ENCODE measurements around the gene HDDC2.
A peak's percentile ranks its signal among the peaks of the same experiment; 100 is the strongest.

HDDC2 gene, protein sequence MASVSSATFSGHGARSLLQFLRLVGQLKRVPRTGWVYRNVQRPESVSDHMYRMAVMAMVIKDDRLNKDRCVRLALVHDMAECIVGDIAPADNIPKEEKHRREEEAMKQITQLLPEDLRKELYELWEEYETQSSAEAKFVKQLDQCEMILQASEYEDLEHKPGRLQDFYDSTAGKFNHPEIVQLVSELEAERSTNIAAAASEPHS

DNA sequence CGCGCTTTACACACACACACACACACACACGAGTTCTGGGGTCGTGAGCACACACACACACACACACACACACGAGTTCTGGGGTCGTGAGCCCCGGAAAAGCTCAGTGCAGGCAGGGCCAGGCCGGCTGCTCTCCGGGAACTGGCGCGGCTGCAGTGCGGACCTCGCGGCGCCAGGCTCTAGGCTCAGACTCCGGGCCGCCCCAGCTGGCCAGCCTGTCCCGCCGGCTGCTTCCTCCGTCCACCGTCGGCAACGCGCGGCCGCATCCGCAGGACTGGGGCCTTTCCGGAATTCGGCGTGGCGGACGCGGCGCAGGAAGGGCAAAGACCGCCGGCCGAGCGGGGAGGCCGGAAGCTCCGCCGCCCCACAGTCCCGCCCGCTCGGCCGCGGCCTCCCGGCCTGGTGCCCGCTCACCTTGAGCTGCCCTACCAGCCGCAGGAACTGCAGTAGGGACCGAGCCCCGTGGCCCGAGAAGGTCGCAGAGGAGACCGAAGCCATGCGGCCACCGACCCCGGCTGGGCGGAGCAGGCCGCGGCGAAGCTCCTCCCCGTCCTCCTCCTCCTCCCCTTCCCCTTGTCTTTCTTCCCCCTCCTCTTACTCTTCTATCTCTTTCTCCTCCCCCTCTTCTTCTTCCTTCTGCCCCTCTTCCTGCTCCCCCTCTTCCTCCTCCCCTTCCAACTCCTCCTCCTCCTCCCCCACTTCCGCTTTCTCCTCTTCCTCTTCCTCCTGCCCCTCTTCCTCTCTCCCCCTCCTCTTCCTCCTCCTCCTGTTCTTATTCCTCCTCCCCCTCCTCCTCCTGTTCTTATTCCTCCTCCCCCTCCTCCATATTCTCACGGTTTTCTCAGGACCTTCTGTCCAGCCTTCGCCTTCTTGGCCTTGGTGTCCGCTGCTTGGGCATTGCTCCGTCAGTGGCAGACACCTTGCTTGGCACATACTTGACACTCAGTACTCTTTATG lies at the start of gene HDDC2:
Gene HDDC2 (minus strand): TSS at position 533 of the 957 bp plus-strand sequence. CDS start 35 bp downstream, at position 498.
- DNase-seq = no peak

DNA sequence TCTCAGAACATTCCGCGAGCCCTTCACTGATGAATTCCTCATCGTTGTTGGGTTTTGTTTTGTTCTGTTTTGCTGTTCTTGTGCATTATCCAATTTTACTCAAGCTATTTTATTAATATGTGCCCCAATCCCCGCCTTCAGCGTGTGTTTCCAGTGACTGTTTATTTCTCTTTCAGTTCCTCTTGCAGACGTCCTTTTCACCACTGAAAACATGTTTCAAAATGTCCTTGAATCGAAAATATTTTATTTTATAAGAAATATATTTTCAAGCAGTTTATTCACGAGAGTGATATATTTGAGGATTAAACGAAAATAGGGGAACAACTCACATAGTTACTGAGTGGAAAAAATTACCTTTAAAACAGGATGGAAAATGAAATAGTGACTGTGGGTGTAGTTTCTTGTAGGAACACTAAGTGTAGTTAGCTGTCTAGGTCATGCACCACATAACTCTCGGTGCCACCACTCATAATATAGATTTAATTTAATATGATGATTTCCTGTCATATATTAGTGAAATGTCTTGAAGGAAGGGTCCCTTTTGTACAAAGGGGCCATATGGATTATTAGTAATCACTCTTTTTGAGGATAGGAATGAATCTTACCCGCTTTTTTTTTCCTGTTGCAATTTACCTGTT lies 45.3 kb upstream of the HDDC2 start:
- DNase-seq = no peak

DNA sequence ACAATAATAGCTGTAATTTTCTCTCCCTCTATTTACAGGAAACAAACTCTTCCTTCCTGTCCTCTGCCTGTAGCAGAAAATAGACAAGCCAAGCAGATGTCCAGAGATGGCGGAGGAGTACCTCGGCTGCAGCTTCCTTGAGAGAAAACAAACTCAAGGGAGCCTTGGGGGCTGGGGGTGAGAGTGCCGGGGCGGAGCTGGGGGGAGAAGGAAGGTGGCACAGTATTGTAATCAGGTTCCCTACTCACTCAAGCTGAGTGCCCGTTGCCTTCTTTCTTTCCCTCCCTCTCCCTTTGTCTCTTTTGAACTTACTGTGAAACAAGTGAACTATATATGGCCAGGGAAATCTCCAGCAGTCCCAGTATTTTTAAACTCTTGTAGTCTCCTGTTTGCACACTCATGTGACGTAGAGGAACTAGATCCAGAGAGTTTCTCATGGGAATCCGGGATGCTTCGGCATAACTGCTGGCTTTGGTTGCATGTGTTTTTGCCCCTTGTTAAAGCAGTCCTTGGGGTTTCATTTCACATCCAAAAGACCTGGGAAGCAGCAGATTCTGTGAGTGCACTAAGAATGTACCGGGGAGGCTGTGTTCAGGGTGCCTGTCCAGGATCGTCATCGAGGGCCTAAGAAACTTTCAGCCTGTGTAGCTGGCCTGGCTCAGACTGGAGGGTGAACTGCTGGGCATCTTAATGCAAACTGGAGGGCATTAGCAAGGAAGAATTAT lies 44.6 kb upstream of the HDDC2 start:
- DNase-seq = no peak

DNA sequence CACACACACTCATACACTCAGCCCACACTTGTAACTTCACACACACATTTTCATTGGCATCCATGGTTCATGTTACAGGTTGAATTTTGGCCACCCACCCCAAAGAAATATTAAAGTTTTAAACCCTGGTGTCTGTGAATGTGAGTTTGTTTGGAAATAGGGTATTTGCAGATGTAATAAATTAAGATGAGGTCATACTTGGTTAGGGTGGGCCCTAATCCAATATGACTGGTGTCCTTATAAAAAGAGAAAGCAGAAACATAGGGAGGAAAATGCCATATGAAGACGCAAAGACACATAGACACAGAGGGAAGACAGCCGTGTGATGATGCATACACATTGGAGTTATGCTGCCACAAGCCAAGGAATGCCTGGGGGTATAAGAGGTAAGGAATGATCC lies 39.7 kb upstream of the HDDC2 start:
- DNase-seq = no peak

DNA sequence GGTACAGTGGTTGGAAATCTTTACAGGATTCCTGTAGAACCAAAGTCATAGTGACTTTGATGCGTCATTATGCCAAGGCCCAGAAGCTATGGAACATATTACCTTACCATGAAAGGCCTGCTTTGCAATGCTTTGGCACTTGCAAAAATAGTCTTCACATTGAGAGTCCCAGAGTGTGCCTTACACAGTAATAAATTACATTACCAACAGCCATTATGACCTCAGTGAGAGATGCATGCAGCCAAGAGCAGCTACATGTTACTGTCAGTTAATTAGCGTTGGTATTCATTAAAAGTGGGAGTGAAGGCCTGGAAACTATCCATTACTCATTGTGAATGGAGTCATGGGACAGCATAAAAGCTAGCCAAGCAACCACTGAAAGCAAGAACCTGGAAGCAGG lies 39.2 kb upstream of the HDDC2 start:
- DNase-seq = no peak

DNA sequence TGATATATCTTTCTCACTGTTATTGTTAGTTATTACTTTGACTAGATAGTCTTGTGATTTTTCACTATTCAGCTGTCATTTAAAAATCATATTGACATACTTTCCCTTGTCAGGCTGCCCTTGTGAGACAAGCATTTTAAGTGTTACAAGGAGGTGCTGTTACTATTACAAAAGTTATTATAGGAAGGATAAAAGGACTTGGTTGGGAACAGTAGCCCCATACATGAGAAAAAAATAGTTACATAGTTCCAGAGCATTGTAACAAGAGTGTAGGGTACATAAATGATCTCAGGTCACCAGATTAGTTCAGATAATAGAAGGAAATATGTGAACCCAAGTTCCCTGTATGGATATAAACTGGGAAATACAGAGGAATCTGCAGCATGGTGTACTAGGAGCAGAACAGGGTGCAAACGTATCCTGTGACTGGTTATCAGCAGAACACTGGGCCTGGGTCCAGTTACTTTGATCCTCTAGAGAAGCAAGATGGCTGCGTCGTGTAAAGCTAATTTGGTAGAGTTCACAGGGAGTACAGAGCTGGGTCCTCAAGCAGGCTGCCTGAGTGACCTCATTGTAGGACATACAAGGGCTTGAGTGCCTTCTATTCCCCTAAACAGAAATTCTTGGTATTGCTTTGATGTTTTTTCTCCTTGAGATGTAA lies 38.5 kb upstream of the HDDC2 start:
- no peak for DNase-seq

DNA sequence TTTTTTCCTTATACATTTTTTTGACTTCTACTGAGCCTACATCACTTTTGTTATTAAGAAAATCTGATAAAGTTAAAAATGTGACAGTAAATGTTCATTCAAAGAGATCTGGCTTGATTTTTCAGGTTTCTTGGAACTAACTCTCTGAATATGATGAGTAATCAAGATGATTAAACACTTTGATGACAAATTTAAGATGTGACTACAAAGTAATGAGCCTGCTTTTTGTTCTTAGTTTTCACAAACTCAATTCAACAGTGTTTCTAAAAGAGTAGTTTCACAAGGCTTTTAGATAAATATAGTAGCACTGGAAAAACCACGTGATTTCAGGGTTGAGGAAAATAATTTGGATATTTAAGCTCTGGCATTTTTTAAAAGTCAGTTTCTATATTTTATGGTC lies 37.9 kb upstream of the HDDC2 start:
- DNase-seq = no peak

DNA sequence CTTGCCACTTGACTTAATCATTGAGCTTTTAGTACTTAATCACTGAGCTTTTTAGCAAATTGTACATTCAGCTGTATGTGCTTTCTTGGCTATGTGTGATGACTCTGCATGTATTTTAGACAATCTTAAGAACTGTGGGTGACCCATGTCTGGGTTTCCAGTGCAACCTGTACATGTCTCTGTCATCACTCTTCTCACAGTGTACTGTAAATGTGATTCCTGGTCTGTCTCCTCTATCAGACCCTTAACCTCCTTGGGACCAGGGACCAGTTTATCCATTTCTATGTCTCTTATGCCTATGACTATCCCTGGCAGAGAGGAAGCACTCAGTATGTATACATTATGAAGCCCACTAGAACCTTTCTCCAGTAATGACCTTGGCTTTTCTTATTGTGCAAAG lies 36.6 kb upstream of the HDDC2 start:
- DNase-seq = no peak

DNA sequence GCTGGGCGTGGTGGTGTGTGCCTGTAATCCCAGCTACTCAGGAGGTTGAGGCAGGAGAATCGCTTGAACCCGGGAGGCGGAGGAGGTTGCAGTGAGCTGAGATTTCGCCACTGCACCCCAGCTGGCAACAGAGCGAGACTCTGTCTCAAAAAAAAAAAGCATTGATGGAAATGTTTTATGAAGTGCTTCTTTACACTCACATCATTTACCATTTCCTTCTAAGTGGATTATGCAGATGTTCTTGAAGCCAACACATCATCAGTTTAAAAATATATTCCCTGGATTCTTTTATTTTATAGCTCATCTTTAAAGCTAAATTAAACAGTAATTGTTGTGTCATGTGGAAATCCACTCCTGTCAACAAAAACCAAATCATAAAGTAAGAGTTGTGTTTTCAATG lies 35.9 kb upstream of the HDDC2 start:
- no peak for DNase-seq

DNA sequence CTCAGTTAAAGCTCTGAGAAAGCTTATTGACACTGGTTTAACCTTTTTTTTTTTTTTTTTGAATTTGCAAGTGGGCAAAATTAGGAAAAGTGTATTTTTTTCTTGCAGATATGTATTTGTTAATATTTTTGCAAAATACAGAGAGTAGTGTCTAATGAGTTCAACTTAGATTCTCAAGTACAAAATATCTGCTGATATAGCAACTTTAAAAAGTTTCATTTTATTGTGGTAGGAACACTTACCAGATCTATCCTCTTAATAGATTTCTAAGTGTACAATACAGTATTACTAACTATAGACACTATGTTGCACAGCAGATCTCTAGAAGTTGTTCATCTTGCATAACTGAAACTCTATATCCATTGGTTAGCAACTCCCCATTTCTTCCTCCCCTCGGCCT lies 30.9 kb upstream of the HDDC2 start:
- DNase-seq = no peak

DNA sequence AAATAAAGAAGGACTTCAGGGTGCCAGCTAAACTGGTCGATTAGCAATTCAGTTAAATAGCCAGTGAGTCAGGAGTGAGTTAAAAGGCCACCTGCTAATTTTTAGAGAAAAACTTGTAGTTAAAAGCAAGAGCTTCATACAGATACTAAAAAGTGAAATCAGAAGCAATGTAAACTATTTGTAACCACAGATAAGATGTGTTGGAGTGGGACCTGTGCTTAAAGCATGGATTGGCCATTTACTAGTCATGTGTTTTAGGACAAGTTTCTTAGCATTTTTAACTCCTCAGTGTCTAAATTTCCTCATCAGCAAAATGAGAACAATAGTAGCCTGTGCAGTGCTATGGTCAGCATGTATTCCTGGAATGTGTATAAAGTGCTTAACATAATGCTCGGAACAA lies 23.8 kb upstream of the HDDC2 start:
- no peak for DNase-seq

DNA sequence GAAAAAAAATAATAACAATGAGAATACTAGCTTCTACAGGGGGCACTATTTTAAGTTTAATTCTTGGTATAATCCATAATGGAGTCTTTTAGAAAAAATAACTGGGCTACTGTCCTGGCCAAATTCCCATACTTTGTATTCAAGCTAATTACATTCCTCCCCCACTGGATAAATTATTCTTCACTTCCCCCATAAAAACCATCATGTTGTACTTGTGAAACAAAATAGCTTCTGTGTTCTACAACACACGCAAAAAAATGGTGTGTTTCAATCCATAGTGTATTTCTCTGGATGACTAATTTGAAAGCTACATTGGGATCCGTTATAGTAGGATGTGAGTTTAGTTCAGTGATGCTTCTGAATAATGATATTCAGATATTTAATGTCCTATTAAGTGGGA lies 21.6 kb upstream of the HDDC2 start:
- no peak for DNase-seq

DNA sequence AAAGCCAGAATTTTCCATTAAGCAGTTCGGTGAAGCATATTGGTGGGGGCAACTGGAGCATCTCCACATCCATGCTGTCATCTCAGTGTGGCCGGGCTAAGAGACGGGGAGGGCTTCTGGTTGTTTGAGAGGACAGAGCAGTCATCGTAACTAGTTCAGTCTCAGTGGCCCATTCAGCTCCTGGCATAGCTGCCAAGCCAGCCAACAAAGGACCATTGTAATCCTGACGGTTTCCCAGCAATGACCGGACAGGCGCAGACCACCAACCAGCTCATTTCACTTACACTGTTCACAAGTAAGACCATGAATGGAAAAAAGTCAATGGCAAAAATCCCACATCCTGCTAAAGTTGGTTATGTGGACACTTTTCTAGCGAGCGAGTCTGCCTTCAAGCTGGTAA lies 14.9 kb upstream of the HDDC2 start:
- DNase-seq = no peak

DNA sequence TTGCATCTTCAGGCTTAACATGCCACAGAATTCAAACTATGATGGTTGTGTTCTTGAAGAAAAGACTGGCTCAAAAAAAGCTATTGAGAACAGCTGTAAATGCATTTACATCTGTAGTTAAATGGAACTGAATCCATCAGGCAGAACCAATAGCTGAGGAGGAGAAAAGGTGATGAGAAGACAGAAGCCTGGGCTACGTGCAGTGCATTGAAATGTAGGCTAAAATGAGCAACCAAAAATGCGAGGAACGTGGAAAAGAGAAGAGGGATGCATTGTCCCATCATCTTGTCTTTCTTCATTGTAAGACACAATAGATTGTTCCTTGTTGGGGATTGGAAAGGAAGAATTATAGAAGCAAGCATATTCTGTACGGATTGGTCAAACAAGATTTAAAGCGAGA lies 13.8 kb upstream of the HDDC2 start:
- no peak for DNase-seq

DNA sequence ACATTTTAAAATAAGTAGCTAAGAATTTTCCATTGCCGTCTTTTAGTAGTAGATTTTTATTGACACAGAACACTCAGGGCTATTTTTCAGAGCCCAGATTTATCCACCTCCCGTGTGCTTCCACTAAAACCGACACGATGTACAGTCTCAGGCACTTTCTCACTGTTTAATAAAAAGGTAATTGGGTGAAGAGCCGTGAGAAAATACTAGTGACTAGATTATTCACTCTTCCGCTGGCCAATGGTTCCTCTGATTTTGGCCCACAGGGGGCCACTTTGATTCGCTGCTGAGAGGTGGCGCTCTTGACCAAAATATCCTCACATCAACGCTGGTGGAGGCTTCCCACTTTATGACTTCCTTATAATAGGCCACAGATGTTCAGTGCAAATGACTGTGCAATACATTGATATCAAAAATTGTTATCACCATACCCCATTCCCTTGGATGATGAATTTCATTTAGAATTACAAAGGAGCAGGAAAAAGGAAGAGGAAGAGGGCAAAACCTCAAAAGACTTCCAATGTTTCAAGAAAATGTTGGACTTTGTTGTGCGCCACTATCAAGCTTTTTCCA lies 12.3 kb upstream of the HDDC2 start:
- DNase-seq = peak; percentile 20 to 40

DNA sequence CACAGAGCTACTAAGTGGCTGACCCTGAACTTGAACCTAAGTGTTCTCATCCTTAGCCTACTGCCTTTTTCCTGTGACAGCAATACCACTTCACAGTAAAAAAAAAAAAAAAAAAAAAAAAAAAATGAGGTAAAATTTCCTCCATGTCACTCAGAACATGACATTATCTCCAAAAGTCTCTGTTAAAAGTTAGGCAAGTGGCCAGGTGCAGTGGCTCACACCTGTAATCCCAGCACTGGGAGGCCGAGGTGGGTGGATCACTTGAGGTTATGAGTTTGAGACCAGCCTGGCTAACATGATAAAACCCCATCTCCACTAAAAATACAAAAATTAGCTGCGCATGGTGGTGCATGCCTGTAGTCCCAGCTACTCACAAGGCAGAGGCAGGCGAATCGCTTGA lies 11.2 kb upstream of the HDDC2 start:
- DNase-seq = no peak

DNA sequence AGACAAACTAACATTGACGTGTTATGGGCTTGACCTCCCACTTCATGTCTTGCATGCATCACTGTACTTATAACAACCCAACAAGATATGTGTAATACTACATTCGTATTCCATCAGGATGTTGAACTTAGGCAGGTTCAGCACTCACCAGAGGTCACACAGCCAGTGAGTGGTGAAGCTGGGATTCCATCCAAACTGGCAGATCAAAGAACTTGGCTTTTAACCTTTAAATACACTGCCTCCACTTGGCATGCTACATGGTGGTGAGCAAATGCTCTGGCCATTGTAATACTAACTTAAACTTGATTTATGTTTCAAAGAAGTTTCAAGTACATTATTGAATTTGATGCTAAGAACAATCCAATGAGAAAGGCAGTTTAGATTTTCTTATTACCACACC lies 10.7 kb upstream of the HDDC2 start:
- no peak for DNase-seq

DNA sequence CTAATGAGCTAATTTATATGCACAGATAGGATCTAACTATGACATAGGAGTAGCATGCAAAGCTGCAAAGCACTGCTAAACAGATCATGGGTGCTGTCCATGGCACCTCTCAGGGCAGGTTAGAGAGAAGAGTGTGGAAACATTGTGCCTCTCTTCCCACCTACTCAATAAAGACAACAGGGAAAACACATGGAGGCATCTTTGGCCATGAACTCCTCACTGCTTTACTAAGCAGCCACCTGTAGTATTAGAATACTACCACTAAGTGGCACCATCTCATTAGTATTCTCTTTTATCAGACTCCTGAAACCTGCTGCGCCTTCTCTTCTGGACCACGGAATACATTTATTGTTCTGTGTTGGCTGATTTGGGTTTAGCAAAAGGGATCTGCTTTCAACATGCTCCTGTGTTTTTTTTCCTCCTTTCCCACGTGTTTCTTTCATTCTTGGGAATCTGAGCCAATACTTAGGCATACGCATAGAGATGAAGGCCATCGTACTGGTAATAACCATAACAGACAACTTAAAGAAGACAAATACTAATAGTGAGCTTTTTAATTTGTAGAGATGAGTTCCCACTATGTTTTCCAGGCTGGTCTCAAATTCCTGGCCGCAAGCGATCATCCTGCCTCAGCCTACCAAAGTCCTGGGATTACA lies 9.4 kb upstream of the HDDC2 start:
- peak; percentile 30 to 61 for DNase-seq

DNA sequence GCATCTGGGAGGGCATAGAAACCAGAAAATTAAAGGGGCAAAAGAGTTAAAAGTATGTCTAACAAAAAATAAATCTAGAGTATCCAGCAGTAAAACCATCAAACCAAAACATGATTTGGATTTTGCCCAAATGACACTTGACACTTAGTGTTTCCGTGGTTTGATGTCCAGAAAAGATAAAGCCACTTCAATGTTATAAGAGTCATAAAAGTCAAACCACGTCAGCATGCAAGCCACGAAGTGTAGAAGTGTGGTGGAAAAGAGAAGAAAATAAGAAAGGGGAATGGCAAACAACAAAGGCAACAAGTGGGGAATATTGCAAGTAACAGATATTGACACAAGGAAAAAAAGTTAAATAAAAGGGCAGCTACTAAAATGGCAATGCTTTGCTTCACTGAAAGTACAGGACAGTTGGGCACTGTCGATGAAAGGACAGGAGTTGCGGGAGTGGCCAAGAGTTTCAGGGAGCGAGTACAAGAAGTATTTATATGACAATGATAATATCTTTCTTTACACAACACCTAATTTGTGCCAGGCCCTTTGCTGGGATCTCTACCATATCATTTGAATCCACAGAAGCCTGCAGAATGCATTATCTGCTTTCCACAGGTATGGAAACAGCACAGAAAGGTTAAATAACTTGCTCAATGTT lies 6.3 kb upstream of the HDDC2 start:
- DNase-seq = no peak

DNA sequence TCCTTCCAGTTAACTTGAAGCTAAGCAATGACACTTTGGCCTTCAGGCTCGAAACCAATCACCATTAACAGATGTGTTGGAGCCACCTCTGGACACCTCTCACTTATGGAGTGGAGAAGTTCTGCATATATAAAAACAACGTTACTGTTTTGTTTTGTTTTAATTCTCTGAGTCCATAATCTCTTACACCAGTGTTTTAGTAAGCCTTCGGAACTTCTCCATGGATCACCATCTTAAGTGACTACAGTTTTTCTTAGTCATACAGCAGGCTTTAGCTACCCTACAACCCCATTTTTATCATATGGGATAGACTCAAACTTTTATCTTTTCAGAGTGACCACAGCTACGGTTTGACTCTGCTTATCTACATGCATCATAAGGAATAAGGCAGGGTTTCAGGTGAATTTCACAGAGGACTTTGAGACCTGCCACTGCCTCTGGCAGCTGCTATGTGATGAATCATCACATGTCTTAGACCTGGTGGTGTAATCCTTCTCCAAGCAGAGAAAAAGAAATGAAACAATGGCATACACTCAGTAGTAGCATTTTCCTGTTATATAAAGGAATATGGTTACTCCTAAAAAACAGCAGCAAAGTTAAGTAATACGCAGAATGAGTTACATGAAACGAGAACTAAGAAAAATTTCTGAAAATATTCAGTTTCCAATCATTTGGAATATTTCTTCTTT lies 5.5 kb upstream of the HDDC2 start:
- no peak for DNase-seq

DNA sequence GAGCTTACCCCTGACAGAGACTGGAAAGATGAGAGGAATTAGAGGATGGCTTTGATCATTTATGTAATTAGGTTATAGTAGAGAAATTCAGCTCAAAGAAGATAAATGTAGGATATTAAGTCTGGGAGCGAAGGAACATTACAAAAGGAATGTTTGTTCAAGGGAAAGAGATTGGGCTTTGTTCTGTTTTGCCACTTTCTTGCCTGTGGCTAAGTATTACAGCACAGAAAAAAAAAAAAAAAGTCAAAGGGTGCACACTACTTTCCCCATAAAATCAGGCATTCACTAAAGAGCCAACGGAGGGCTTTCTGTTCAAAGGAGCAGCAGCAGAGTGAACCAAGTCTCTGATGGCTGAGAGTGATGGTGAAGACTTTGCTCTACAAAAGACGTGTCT lies 5.0 kb upstream of the HDDC2 start:
- DNase-seq = no peak
